Skeletal muscle cell (primary cell): Measurements from ENCODE around the gene KCNK16.

Source experiments
- DNase-seq: peaks from one replicate; pipeline ENCODE4 v3.0.0-alpha.2; 2010; ENCODE audit warnings: low read depth
- H3K4me3 ChIP-seq: 2 replicates; pipeline ENCODE4 v1.5.1; 2011; ENCODE audit warnings: low read depth, mild to moderate bottlenecking, control low read depth, low read length, moderate library complexity

KCNK16 gene

GRCh38 chr6:39343396-39343870 is 20.9 kb upstream of the KCNK16 start:
- DNase-seq, result no peak
- no peak overlapping the region for H3K4me3 ChIP-seq

- H3K4me3 ChIP-seq, result no peak overlapping the region
- DNase-seq, result no peak
These were observed 20.3 kb upstream of the KCNK16 start for GRCh38 chr6:39342692-39343395.

GRCh38 chr6:39341937-39342336 is 19.4 kb upstream of the KCNK16 start:
- DNase-seq, result no peak
- H3K4me3 ChIP-seq, result no peak overlapping the region

GRCh38 chr6:39341352-39341751 is 18.9 kb upstream of the KCNK16 start:
- H3K4me3 ChIP-seq, result no peak overlapping the region
- DNase-seq, result no peak

GRCh38 chr6:39339868-39340550 is 17.5 kb upstream of the KCNK16 start:
- H3K4me3 ChIP-seq, result no peak overlapping the region
- no peak for DNase-seq

GRCh38 chr6:39339096-39339867 is 16.8 kb upstream of the KCNK16 start:
- no peak overlapping the region for H3K4me3 ChIP-seq
- no peak for DNase-seq

GRCh38 chr6:39338397-39338796 is 15.9 kb upstream of the KCNK16 start:
- no peak for DNase-seq
- no peak overlapping the region for H3K4me3 ChIP-seq

- no peak for DNase-seq
These were observed 13.5 kb upstream of the KCNK16 start for GRCh38 chr6:39335780-39336545.

GRCh38 chr6:39333644-39334438 is 11.3 kb upstream of the KCNK16 start:
- no peak overlapping the region for H3K4me3 ChIP-seq
- no peak for DNase-seq

More at GRCh38 chr6:39335780-39336545, 13.5 kb upstream of the KCNK16 start:
- no peak overlapping the region for H3K4me3 ChIP-seq

GRCh38 chr6:39330476-39330875 is 8.0 kb upstream of the KCNK16 start:
- H3K4me3 ChIP-seq, result no peak overlapping the region
- DNase-seq, result no peak

- no peak for DNase-seq
- no peak overlapping the region for H3K4me3 ChIP-seq
These were observed 7.6 kb upstream of the KCNK16 start for GRCh38 chr6:39330057-39330456.

- no peak for DNase-seq
- H3K4me3 ChIP-seq, result no peak overlapping the region
These were observed 5.6 kb upstream of the KCNK16 start for GRCh38 chr6:39328066-39328465.

- no peak for DNase-seq
- H3K4me3 ChIP-seq, result no peak overlapping the region
These were observed 5.0 kb upstream of the KCNK16 start for GRCh38 chr6:39327507-39327906.

GRCh38 chr6:39321761-39322160 is 741 bp downstream of the KCNK16 start:
- H3K4me3 ChIP-seq, result no peak overlapping the region
- DNase-seq, result no peak

- no peak overlapping the region for H3K4me3 ChIP-seq
- DNase-seq, result no peak
These were observed 2.0 kb downstream of the KCNK16 start for GRCh38 chr6:39320363-39320984.

GRCh38 chr6:39319621-39320362 is 2.7 kb downstream of the KCNK16 start:
- DNase-seq, result no peak
- no peak overlapping the region for H3K4me3 ChIP-seq

GRCh38 chr6:39317256-39317655 is 5.2 kb downstream of the KCNK16 start:
- no peak overlapping the region for H3K4me3 ChIP-seq

GRCh38 chr6:39314273-39314795 is 8.2 kb downstream of the KCNK16 start, which contains the start of gene KCNK17:
Gene KCNK17 (minus strand): TSS chr6:39314419. CDS start chr6:39314320, 99 bp downstream.
- H3K4me3 ChIP-seq, result no peak within 1 kb of the TSS
- DNase-seq, result no peak

More at GRCh38 chr6:39317256-39317655, 5.2 kb downstream of the KCNK16 start:
- DNase-seq, result no peak
